ENCODE results near the gene TMEM154.

The TMEM154 gene

DNA sequence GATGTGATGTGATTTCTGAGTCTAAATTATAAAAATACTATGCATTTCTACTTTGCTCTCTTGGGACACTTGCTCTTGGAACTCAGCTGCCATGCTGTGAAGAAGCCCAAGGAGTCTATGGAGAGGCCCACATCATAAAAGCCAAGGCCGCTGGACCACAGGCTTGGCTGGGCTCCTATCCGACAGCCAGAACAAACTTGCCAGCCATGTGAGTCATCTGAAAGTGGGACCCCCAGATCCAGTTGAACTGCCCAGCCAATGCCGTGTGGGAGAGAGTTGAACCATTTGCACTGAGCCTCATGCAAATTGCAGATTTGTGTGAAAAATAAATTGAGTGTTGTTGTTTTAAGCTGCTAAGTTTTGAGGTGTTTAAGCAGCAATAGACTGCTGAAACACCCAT, 60.2 kb downstream of the TMEM154 start:
- Histone ChIP-seq H3K23ac (ENCODE audit: low read length in 2 of 2) (no peak overlapping the region), H3K36me3 (ENCODE audit: control insufficient read depth in 1 of 2, insufficient read depth in 2 of 2, low read depth in 1 of 2, low read length in 2 of 2) (no peaks in the 10 kb centered on the region), H3K18ac (ENCODE audit: low read depth in 1 of 2, low read length in 2 of 2) (no peak overlapping the region), H3K4ac (ENCODE audit: low read depth in 1 of 2, low read length in 2 of 2) (no peak overlapping the region), H2AK5ac (ENCODE audit: low read length, severe bottlenecking) (no peak overlapping the region), H3K79me1 (replicated peaks; ENCODE audit: low read length, poor library complexity, severe bottlenecking) (no peaks in the 10 kb centered on the region), H3K27me3 (ENCODE audit: control insufficient read depth in 1 of 2, insufficient read depth in 1 of 2, low read length in 2 of 2) (peaks cover 9 to 37% of the 10 kb centered on the region in 2 experiments), H3K9me3 (ENCODE audit: control insufficient read depth, low read length) (no peaks in the 10 kb centered on the region), H4K91ac (ENCODE audit: low read length) (no peak overlapping the region), H2BK12ac (ENCODE audit: low read length in 2 of 2) (no peak overlapping the region), H3K27ac (ENCODE audit: low read length, poor library complexity, severe bottlenecking) (no peak overlapping the region), H2BK120ac (ENCODE audit: low read depth, low read length) (no peak overlapping the region), H3K4me1 (ENCODE audit: control insufficient read depth, insufficient read depth, low read depth, low read length) (no peaks in the 10 kb centered on the region), H2BK15ac (ENCODE audit: low read depth, poor library complexity, severe bottlenecking) (no peak overlapping the region), H3K4me3 (ENCODE audit: insufficient read depth in 1 of 2, low read depth in 1 of 2, low read length in 2 of 2) (no peak overlapping the region), H3K9ac (ENCODE audit: low read length) (no peak overlapping the region), H2AFZ (ENCODE audit: low read depth, low read length) (no peak overlapping the region), H3K4me2 (ENCODE audit: low read length, poor library complexity, severe bottlenecking) (no peak overlapping the region), H4K8ac (ENCODE audit: low read length) (no peak overlapping the region), H3K14ac (ENCODE audit: low read length in 2 of 2) (no peak overlapping the region), H2BK5ac (ENCODE audit: low read depth, low read length, poor library complexity, severe bottlenecking) (no peak overlapping the region)
- 85% methylated on average over 3 of the region's 3 CpGs for WGBS
- DNase-seq: no peak

DNA sequence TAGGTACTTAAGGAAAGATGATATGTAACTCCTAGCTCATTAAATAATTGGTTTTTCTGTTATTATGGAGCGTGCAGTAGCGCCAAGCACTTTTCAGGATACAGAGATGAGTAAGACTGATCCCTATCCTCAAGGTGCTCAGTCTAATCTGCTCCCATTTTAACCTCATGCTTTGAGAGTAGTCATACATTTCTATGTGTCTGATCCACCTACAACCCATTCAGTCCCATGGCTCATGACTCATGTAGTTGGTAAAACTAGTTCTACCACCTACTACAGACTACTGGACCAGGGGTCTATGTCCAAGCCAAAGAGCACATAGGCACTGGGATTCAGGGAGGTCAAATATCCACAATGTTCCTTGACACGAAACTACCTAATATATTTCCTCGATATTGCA, 60.8 kb downstream of the TMEM154 start:
- Histone ChIP-seq H3K14ac (ENCODE audit: low read length in 2 of 2) (no peak overlapping the region), H3K27me3 (ENCODE audit: control insufficient read depth in 1 of 2, insufficient read depth in 1 of 2, low read length in 2 of 2) (peaks cover 9 to 43% of the 10 kb centered on the region in 2 experiments), H4K8ac (ENCODE audit: low read length) (no peak overlapping the region), H3K9ac (ENCODE audit: low read length) (no peak overlapping the region), H4K91ac (ENCODE audit: low read length) (no peak overlapping the region), H3K4me2 (ENCODE audit: low read length, poor library complexity, severe bottlenecking) (no peak overlapping the region), H3K4ac (ENCODE audit: low read depth in 1 of 2, low read length in 2 of 2) (no peak overlapping the region), H3K4me3 (ENCODE audit: insufficient read depth in 1 of 2, low read depth in 1 of 2, low read length in 2 of 2) (no peak overlapping the region), H3K18ac (ENCODE audit: low read depth in 1 of 2, low read length in 2 of 2) (no peak overlapping the region), H3K36me3 (ENCODE audit: control insufficient read depth in 1 of 2, insufficient read depth in 2 of 2, low read depth in 1 of 2, low read length in 2 of 2) (no peaks in the 10 kb centered on the region), H2AFZ (ENCODE audit: low read depth, low read length) (no peak overlapping the region), H2BK120ac (ENCODE audit: low read depth, low read length) (no peak overlapping the region), H2BK5ac (ENCODE audit: low read depth, low read length, poor library complexity, severe bottlenecking) (no peak overlapping the region), H3K4me1 (ENCODE audit: control insufficient read depth, insufficient read depth, low read depth, low read length) (no peaks in the 10 kb centered on the region), H3K9me3 (ENCODE audit: control insufficient read depth, low read length) (no peaks in the 10 kb centered on the region), H3K27ac (ENCODE audit: low read length, poor library complexity, severe bottlenecking) (no peak overlapping the region), H2BK12ac (ENCODE audit: low read length in 2 of 2) (no peak overlapping the region), H3K23ac (ENCODE audit: low read length in 2 of 2) (no peak overlapping the region), H3K79me1 (replicated peaks; ENCODE audit: low read length, poor library complexity, severe bottlenecking) (no peaks in the 10 kb centered on the region), H2AK5ac (ENCODE audit: low read length, severe bottlenecking) (no peak overlapping the region), H2BK15ac (ENCODE audit: low read depth, poor library complexity, severe bottlenecking) (no peak overlapping the region)
- 97% methylated on average over 4 of the region's 4 CpGs for WGBS
- no peak for DNase-seq

DNA sequence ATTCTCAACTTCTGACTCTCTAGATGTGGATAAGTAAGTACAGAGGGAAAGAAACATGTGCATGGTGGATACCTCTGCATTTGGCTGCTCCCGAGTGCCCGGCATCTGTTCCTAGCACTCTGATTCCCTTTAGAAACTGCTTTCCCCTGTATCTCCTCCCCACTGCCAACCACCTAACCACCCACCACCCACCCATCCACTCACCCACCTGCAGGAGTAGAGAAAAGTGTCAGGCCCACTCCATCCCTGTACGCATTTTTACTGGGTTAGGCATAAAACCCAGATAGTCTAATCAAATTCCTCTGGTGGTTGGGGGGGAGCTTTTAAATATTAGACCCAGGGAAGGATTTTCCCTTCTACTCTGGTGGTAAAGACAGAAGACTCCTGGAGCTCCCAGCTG, 63.0 kb downstream of the TMEM154 start:
- Histone ChIP-seq H3K18ac (ENCODE audit: low read depth in 1 of 2, low read length in 2 of 2) (no peak overlapping the region), H3K36me3 (ENCODE audit: control insufficient read depth in 1 of 2, insufficient read depth in 2 of 2, low read depth in 1 of 2, low read length in 2 of 2) (no peaks in the 10 kb centered on the region), H2AK5ac (ENCODE audit: low read length, severe bottlenecking) (no peak overlapping the region), H2BK5ac (ENCODE audit: low read depth, low read length, poor library complexity, severe bottlenecking) (no peak overlapping the region), H4K91ac (ENCODE audit: low read length) (no peak overlapping the region), H2BK15ac (ENCODE audit: low read depth, poor library complexity, severe bottlenecking) (no peak overlapping the region), H3K27ac (ENCODE audit: low read length, poor library complexity, severe bottlenecking) (no peak overlapping the region), H2AFZ (ENCODE audit: low read depth, low read length) (no peak overlapping the region), H3K4me3 (ENCODE audit: insufficient read depth in 1 of 2, low read depth in 1 of 2, low read length in 2 of 2) (no peak overlapping the region), H3K9me3 (ENCODE audit: control insufficient read depth, low read length) (no peaks in the 10 kb centered on the region), H3K9ac (ENCODE audit: low read length) (no peak overlapping the region), H3K4ac (ENCODE audit: low read depth in 1 of 2, low read length in 2 of 2) (no peak overlapping the region), H2BK120ac (ENCODE audit: low read depth, low read length) (no peak overlapping the region), H3K14ac (ENCODE audit: low read length in 2 of 2) (no peak overlapping the region), H3K79me1 (replicated peaks; ENCODE audit: low read length, poor library complexity, severe bottlenecking) (no peaks in the 10 kb centered on the region), H3K4me1 (ENCODE audit: control insufficient read depth, insufficient read depth, low read depth, low read length) (no peaks in the 10 kb centered on the region), H2BK12ac (ENCODE audit: low read length in 2 of 2) (no peak overlapping the region), H3K4me2 (ENCODE audit: low read length, poor library complexity, severe bottlenecking) (no peak overlapping the region), H3K27me3 (ENCODE audit: control insufficient read depth in 1 of 2, insufficient read depth in 1 of 2, low read length in 2 of 2) (peaks cover 9 to 56% of the 10 kb centered on the region in 2 experiments), H3K23ac (ENCODE audit: low read length in 2 of 2) (no peak overlapping the region), H4K8ac (ENCODE audit: low read length) (no peak overlapping the region)
- WGBS: 100% methylated on average over 2 of the region's 3 CpGs
- DNase-seq: no peak

DNA sequence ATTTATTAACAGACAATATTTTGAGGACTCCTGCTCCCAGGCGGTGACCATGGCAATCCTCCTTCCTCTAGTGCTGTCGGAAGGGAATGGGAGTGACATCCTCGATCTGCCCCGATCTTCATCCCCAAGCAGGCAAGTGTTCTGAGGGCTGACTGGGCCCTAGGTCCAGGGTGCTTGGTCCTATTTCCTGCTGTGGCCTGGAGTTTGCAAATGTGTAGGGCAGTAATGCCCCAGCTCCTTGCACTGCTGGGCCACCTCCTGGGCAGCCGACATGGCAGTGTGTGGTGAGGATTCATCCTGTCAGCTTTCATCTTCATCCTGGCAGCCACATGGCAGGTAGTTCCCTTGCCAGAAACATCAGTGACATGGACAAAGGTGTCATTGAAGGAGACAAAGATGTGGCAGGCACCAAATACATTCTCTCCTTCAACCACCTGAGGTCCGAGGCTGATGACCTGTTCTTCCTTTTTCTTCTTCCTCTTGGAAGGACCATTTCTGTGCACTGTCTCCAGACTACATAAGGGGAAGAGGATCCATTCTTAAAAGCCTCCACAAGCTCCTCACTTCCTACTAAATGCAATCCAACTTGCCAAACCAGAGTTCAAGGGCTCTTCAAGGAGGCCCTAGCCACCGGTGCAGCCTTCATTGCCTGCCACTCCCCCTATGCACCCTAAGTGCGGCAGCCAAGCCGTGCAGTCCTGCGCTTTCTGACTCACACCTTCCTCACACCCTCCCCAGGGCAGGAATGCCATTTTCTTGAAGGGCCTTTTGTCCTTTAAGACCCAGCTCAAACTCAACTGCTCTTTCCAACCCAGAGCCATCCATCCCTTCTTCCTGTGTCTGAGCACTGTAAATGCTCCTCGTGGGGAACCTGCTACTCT, 65.7 kb downstream of the TMEM154 start:
- no peak overlapping the region for H3K4ac ChIP-seq (ENCODE audit: low read depth in 1 of 2, low read length in 2 of 2)
- WGBS: 96% methylated on average over 11 of the region's 11 CpGs
- H3K36me3 ChIP-seq (ENCODE audit: control insufficient read depth in 1 of 2, insufficient read depth in 2 of 2, low read depth in 1 of 2, low read length in 2 of 2): no peaks in the 10 kb centered on the region
- no peak overlapping the region for H3K23ac ChIP-seq (ENCODE audit: low read length in 2 of 2)
- H3K14ac ChIP-seq (ENCODE audit: low read length in 2 of 2): no peak overlapping the region
- H2BK15ac ChIP-seq (ENCODE audit: low read depth, poor library complexity, severe bottlenecking): no peak overlapping the region
- H2AK5ac ChIP-seq (ENCODE audit: low read length, severe bottlenecking): no peak overlapping the region
- H3K79me1 ChIP-seq (replicated peaks; ENCODE audit: low read length, poor library complexity, severe bottlenecking): no peaks in the 10 kb centered on the region
- no peak overlapping the region for H3K27ac ChIP-seq (ENCODE audit: low read length, poor library complexity, severe bottlenecking)
- no peak overlapping the region for H3K4me3 ChIP-seq (ENCODE audit: insufficient read depth in 1 of 2, low read depth in 1 of 2, low read length in 2 of 2)
- no peak overlapping the region for H4K8ac ChIP-seq (ENCODE audit: low read length)
- H2BK12ac ChIP-seq (ENCODE audit: low read length in 2 of 2): no peak overlapping the region
- no peaks in the 10 kb centered on the region for H3K4me1 ChIP-seq (ENCODE audit: control insufficient read depth, insufficient read depth, low read depth, low read length)
- H3K18ac ChIP-seq (ENCODE audit: low read depth in 1 of 2, low read length in 2 of 2): no peak overlapping the region
- H3K9me3 ChIP-seq (ENCODE audit: control insufficient read depth, low read length): no peaks in the 10 kb centered on the region
- peaks cover 9 to 62% of the 10 kb centered on the region in 2 experiments for H3K27me3 ChIP-seq (ENCODE audit: control insufficient read depth in 1 of 2, insufficient read depth in 1 of 2, low read length in 2 of 2)
- H2BK120ac ChIP-seq (ENCODE audit: low read depth, low read length): no peak overlapping the region
- H4K91ac ChIP-seq (ENCODE audit: low read length): no peak overlapping the region
- no peak for DNase-seq
- H2BK5ac ChIP-seq (ENCODE audit: low read depth, low read length, poor library complexity, severe bottlenecking): no peak overlapping the region
- H2AFZ ChIP-seq (ENCODE audit: low read depth, low read length): no peak overlapping the region
- no peak overlapping the region for H3K9ac ChIP-seq (ENCODE audit: low read length)
- H3K4me2 ChIP-seq (ENCODE audit: low read length, poor library complexity, severe bottlenecking): no peak overlapping the region
